Mesangial cell (primary cell): Measurements from ENCODE around the gene RDH14. TPM values are rescaled to one million over a fixed set of nuclear protein-coding genes. Genes with fewer than 3 reads are reported as not detected.

ENCODE experiments used
- total RNA-seq: library from RNA; depleted of rRNA; stranded (reverse); fragments of >200 nt; gene quantifications from 2 replicates; pipeline ENCODE4 v1.2.3, GENCODE V29; 2015

RDH14 gene, protein sequence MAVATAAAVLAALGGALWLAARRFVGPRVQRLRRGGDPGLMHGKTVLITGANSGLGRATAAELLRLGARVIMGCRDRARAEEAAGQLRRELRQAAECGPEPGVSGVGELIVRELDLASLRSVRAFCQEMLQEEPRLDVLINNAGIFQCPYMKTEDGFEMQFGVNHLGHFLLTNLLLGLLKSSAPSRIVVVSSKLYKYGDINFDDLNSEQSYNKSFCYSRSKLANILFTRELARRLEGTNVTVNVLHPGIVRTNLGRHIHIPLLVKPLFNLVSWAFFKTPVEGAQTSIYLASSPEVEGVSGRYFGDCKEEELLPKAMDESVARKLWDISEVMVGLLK
- 17.1 and 22.9 TPM in 2 replicates for total RNA-seq

GRCh38 chr2:18560031-18560796 lies at the start of gene RDH14:
RDH14 (minus strand) TSS chr2:18560653; CDS start chr2:18560572, 81 bp downstream.

GRCh38 chr2:18589354-18589753 lies 28.9 kb upstream of the RDH14 start, which contains the start of gene NT5C1B:
NT5C1B (minus strand) TSS chr2:18589569; CDS start chr2:18589468, 101 bp downstream.

Other genes starting within 250 kb of the RDH14 start
- gene NT5C1B, start 28.9 kb upstream of the RDH14 start, total RNA-seq, result not detected in 2 replicates